Measurements from ENCODE around the gene DCAF4.

DNA sequence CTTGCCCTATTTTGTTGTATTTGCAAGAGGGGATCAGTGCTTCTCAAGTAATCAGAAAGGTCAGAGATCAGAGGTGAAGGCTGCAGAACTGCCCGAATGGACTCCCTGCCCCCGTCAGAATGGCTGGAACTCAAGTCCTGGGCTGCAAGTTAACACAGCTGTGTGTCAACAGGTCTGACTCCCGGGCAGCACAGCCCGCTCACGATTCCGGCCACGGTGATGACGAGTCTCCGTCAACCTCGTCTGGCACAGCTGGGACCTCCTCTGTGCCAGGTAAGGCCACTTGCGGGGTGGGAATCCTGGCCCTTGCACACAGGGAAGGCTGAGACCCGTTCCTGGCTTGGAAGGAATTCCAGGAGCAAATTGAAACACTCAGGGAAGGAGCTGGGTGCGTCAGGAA is 13.4 kb downstream of the DCAF4 start:
- TF ChIP-seq CTCF (IDR thresholded peaks at IDR 0.05) (no peak), POLR2A (IDR thresholded peaks at IDR 0.05) (peak in 1 of 2 donors; percentile 34)

Data from adrenal gland (tissue), 5 donors.